GM19239 (cell line): ENCODE measurements around the gene DST.
A peak's percentile ranks its signal among the peaks of the same experiment; 100 is the strongest.
"Not testable (repeated sequence)": the region's sequence is repeated elsewhere in the genome, so short reads cannot be mapped to it uniquely, and the experiment has no call there.

Experiments used
- DNase-seq: peaks from one replicate; pipeline ENCODE4 v3.0.0; 2011; ENCODE audit warnings: low spot score; ENCODE audit not compliant: insufficient read length
- FAIRE-seq: peaks from 2 replicates; lab custom pipeline; 2011; peaks lifted over from hg19 to GRCh38; lab: Jason Lieb, UNC

Gene DST

GRCh38 chr6:56667336-56667735 is 24.6 kb upstream of the DST start:
- DNase-seq, result no peak
- peak; percentile 35 for FAIRE-seq

- DNase-seq (no peak), FAIRE-seq (no peak)
Observed at GRCh38 chr6:56664029-56664428, 21.3 kb upstream of the DST start.

GRCh38 chr6:56663344-56663743 is 20.7 kb upstream of the DST start:
- no peak for FAIRE-seq

GRCh38 chr6:56661338-56661737 is 18.6 kb upstream of the DST start:
- FAIRE-seq, DNase-seq: not testable (repeated sequence)

More at GRCh38 chr6:56663344-56663743, 20.7 kb upstream of the DST start:
- DNase-seq, result no peak

DNA sequence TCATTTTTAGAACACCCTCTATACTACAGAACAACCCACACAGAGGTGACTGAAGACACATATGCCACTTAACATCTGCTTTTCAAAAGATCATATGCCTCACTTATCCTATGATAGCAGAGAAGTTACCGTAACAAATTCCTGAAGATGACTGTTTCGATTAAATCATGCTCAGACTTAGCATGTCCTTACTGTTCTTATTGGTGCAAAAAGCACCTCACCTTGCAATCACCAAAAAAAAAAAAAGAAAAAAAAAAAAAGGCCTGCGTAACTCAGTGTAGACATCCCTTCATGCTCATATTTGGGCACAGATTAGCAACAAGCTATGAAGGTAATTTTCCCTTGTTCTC is 17.7 kb upstream of the DST start:
- FAIRE-seq (no peak), DNase-seq (no peak)

DNA sequence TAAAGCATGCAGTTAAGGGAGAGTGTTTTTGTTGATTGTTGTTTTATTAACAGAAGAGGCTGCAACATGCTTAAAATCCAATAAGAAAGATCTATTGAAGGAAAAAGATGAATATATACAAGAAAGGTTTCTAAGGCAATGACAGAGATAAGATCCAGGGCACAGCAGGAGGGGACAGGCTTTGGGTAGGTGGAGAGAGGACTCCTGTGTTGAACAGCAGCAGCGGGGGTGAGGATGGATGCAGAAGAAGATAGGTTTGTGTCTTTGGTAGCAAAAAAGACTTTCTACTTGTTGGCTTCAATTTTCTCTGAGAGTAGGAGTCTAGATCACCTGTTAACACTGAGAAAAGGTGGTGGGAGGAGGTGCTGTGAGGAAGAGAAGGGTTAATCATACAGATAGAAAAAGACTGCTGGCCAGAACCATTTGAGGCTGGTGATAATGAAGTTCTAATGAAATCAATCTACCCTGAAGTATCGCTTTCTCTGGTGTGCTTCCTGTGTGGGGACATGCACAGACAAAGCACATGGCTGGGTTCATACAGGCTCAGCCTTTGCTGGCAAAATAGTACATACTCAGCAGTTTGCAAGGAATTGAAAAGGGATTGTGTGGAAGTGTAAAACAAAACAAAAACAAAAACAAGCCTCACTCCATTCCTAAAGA is 17.2 kb upstream of the DST start:
- peak; percentile 96 for FAIRE-seq
- DNase-seq, result peak; percentile 18

DNA sequence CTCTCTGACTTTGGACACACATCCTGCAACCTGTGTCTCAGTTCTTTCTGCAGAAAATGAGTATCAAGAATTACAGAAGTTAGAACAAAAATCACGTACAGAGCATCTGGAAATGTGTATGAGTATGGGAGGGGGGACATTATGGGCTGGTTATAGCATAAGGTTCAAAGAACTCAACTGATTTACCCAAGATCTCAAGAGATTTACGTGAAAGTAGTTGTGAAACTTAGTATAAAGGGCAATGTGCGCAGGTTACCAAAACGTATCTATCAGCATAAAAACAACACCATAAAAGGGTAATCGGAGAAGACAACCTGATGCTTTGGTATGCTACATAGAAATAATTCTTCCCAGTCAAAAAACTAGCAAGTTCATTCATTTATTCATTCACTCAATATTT is 15.6 kb upstream of the DST start:
- FAIRE-seq, result no peak

GRCh38 chr6:56657354-56657753 is 14.7 kb upstream of the DST start:
- no peak for DNase-seq
- no peak for FAIRE-seq

More for the DNA sequence above, 15.6 kb upstream of the DST start:
- no peak for DNase-seq

- DNase-seq (no peak), FAIRE-seq (no peak)
Observed at GRCh38 chr6:56656466-56656865, 13.8 kb upstream of the DST start.

DNA sequence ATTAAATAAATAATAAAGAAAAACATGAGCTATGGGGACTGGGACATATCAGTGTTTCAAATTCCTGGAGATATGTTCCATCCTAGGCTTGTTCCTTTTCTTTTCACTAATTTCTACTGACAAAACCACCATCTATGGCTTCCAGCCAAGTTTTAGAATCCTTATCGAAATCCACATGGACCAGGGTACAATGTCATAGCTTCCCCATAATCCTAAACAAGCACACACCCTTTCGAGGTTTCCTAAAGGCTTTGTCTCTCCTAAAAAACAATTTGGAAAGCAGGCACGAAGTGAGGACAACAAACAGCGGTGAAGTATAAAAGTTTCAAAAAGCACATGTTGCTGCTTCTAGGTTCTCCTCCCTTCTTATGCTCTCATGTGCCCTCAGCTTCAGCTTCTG is 13.3 kb upstream of the DST start:
- DNase-seq, result no peak
- no peak for FAIRE-seq

- DNase-seq (no peak), FAIRE-seq (no peak)
Observed at GRCh38 chr6:56655249-56655648, 12.6 kb upstream of the DST start.

DNA sequence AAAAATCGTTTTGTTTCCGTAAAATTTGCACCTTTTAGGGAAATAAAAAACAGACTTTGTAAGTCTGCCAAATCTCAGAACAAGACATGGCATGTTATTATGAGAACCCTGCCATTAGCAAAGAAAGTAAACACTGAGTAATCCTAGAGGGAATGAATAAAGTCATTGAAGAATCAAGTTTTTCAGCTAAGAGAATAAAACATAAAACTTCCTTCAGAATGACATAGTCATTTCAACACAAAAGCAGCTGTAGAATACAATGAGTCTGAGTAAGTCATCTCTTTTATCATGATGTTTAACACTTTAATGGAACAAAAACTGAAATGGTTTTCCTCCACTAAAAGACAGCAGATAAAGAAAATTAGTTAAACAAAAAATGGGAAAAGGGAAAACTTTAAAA is 10.3 kb upstream of the DST start:
- FAIRE-seq (no peak), DNase-seq (no peak)

- DNase-seq, result no peak
- no peak for FAIRE-seq
Observed at GRCh38 chr6:56652231-56652630, 9.5 kb upstream of the DST start.

DNA sequence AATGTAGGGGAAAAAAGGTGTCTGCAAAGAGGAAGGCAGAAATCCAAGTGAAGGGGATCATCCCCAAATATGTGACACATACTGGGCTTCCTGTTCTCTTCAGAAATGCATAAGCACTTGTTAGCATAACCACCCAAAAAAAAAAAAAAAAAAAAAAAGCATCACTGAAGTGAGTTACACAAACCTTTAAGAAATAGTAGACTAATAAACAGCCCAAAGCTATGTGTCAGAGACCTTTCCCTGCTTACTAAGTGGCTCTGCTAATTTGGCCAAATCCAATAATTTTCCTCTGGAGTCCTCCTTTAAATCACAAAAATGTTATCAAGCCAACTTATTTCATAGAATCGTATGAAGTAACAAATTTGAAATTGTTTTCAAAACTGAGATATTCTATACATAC is 7.5 kb upstream of the DST start:
- DNase-seq (no peak), FAIRE-seq (no peak)

DNA sequence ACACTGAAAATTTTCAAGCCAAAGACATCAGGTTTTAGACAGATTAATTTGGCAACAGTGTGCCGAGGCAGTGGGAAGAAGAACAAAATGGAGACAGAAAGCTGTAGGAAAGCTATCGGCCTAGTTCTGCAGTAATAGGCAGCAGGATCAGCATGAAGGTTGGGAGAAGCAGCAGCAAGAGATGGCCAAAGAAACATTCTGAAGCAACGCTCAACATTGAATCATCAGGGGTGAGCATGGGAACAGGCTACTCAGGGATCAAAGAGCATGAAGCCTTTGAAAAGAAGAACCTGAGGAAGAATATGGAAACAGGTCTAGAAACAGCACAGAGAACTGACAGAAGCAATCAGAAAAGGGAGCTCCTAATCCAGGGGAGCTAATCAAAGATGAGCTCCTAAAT is 7.1 kb upstream of the DST start:
- DNase-seq (no peak), FAIRE-seq (no peak)

GRCh38 chr6:56649053-56649769 is 6.5 kb upstream of the DST start:
- FAIRE-seq (no peak), DNase-seq (no peak)

DNA sequence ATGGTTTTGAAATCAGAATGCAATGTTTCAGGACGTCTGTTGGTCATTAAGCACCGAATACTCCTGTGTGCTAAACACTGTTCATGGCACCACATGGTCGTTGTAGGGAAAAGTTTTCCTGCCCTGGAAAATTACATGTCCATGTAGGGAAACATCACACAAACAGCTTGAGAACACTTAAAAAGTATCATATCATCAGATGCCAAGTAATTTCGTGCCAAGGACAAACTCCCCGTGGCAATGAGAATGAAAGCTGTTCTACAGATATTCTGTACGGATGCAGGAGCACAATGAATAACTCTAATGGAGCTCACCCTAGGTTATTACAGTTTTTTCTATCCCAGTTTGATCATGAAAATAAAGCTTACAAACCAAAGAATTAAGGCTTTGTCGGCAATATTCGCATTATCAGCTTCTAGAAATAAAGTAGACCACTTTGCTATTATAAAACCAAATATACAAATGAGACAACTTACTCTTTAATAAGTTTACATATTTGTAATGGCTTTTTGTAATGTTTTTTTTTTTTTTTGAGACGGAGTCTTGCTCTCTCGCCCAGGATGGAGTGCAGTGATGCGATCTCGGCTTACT is 4.6 kb upstream of the DST start:
- FAIRE-seq (no peak), DNase-seq (no peak)

DNA sequence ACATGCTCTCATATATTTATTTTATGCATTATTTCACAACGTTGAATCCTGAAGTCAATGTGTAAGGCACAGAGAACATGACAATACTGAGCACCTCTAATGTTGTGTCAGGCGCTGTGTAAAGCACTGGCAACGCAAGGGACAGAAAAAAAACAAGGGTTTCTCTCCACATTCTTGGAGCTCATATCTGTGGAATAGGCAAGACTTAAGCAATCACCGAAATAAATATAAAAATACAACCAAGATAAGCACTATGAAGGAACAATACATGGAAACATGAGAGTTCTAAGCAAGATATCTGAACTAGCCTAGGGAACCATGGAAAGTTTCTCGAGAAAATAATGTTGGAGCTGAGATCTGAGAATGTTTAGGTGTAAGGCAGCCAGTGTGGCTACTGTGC is 1.7 kb upstream of the DST start:
- FAIRE-seq, result no peak

GRCh38 chr6:56643379-56644089 is 845 bp upstream of the DST start:
- FAIRE-seq (no peak), DNase-seq (no peak)

More for the DNA sequence above, 1.7 kb upstream of the DST start:
- DNase-seq, result no peak

- peak; percentile 4 for FAIRE-seq
- no peak for DNase-seq
Observed at GRCh38 chr6:56640374-56640773, 2.3 kb downstream of the DST start.

DNA sequence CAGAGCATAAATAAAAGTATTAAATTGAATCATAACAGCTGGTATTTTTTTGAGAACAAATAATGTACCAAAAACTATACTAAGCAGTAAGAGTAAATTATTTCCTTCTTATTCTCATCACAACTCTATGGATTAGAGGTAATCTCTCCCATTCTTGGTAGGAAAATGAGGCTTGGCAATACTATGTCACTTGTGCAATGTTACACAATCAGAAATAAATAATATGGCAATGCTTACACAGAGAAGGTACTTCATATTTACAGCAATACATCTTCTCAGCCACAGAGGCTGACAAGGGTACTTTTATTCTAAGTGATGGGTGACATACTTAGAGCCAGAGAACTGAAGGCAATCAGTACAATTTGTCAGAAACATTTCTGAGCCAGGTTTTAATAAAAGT is 3.9 kb downstream of the DST start:
- DNase-seq (no peak), FAIRE-seq (no peak)
